Ascending aorta (tissue), 2 donors: Measurements from ENCODE around the gene KLHL40. TPM values are rescaled to one million over a fixed set of nuclear protein-coding genes. Genes with fewer than 3 reads are reported as not detected.

ENCODE experiments used
- DNase-seq, 2 donors: peaks; one replicate each; pipeline ENCODE4 v3.0.0-alpha.2; 2019; ENCODE audit warnings: low spot score in 2 of 2
- H3K27ac ChIP-seq, 2 donors: fragments of 200-600 bp; sonication (generic); one replicate each; pipeline ENCODE4 v1.5.1; 2016 to 2017; ENCODE audit warnings: mild to moderate bottlenecking in 1 of 2
- H3K27me3 ChIP-seq: fragments of 200-600 bp; sonication (generic); one replicate; pipeline ENCODE4 v1.5.1; 2017
- H3K36me3 ChIP-seq, 2 donors: fragments of 200-600 bp; sonication (generic); one replicate each; pipeline ENCODE4 v1.5.1; 2016
- H3K4me1 ChIP-seq, 2 donors: fragments of 200-600 bp; sonication (generic); one replicate each; pipeline ENCODE4 v1.5.1; 2016 to 2017; ENCODE audit warnings: mild to moderate bottlenecking in 1 of 2
- H3K4me3 ChIP-seq, 2 donors: fragments of 200-600 bp; sonication (generic); one replicate each; pipeline ENCODE4 v1.5.1; 2016 to 2017; ENCODE audit warnings: mild to moderate bottlenecking in 1 of 2
- H3K9me3 ChIP-seq, 2 donors: fragments of 200-600 bp; sonication (generic); one replicate each; pipeline ENCODE4 v1.5.1; 2016
- intact Hi-C: fragments of 100-400 bp; cut with DNase I; formaldehyde crosslinking; loops from one replicate; pipeline ENCODE4 v1.15.1; 2023
- total RNA-seq: library from RNA; depleted of rRNA; stranded (reverse); fragments of >200 nt; gene quantifications from one replicate; pipeline ENCODE4 v1.1.0, GENCODE V29; 2016
- TF ChIP-seq, protein P1 (sequence below), 3 experiments: fragments of 200-600 bp in 2 of 3; fragments of 450-650 bp in 1 of 3; sonication (generic) in 2 of 3; IDR thresholded peaks; one replicate each; pipeline ENCODE4 v1.5.1; 2016 to 2019; ENCODE audit warnings: antibody characterized with exemption in 3 of 3, mild to moderate bottlenecking in 1 of 3, moderate library complexity in 1 of 3

Gene KLHL40
- total RNA-seq, 1 donor from 2014 or later = not detected

DNA sequence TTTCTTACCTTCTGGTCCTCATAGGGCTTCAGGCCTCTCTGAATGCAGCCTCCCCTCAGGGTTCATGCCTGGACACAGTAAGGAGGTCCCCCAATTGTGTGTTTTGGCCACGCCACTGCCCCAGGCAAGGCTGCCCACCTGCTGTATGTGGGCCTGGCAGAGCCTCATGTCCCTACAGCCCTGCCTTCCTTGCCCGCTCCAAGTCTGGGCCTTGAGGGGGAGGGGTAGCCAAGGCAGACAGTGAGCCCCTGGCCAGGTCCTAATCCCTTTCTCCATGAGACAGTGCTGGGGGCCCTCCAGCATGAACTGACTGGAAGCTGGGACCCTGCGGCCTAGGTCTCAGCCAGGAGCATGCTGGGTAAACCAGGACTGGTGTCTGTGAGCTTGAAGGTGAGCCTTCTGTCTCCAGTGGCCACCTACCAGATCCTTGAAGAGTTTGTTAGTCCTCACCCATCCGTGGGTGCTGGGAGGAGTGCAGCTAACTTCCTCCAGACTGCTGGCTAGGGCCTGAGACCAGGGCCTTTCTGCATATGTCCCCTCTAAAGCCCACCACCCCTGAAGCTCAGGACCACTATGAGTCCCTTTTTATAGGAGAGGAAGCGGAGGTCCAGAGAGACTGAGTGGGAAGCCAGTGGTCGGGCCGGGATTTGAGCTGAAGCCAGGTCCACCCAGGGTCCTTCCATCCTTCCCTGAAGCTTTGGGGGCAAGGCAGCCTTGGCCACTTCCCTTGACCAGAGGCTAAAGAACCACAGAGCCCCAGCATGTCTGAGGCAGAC lies 23.1 kb upstream of the KLHL40 start:
- intact Hi-C loops = no loop called here
- DNase-seq = no peak
- Histone ChIP-seq H3K4me3 (no peak overlapping the region), H3K9me3 (no peaks in the 10 kb centered on the region), H3K4me1 (peaks cover 0 to 27% of the 10 kb centered on the region in 2 donors), H3K27ac (peak overlapping the region in 1 of 2 donors; percentile 13), H3K27me3 (no peaks in the 10 kb centered on the region), H3K36me3 (peaks cover 18 to 31% of the 10 kb centered on the region in 2 donors)
- TF ChIP-seq, protein P1, sequence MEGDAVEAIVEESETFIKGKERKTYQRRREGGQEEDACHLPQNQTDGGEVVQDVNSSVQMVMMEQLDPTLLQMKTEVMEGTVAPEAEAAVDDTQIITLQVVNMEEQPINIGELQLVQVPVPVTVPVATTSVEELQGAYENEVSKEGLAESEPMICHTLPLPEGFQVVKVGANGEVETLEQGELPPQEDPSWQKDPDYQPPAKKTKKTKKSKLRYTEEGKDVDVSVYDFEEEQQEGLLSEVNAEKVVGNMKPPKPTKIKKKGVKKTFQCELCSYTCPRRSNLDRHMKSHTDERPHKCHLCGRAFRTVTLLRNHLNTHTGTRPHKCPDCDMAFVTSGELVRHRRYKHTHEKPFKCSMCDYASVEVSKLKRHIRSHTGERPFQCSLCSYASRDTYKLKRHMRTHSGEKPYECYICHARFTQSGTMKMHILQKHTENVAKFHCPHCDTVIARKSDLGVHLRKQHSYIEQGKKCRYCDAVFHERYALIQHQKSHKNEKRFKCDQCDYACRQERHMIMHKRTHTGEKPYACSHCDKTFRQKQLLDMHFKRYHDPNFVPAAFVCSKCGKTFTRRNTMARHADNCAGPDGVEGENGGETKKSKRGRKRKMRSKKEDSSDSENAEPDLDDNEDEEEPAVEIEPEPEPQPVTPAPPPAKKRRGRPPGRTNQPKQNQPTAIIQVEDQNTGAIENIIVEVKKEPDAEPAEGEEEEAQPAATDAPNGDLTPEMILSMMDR (IDR thresholded peaks at IDR 0.05) = no peak

DNA sequence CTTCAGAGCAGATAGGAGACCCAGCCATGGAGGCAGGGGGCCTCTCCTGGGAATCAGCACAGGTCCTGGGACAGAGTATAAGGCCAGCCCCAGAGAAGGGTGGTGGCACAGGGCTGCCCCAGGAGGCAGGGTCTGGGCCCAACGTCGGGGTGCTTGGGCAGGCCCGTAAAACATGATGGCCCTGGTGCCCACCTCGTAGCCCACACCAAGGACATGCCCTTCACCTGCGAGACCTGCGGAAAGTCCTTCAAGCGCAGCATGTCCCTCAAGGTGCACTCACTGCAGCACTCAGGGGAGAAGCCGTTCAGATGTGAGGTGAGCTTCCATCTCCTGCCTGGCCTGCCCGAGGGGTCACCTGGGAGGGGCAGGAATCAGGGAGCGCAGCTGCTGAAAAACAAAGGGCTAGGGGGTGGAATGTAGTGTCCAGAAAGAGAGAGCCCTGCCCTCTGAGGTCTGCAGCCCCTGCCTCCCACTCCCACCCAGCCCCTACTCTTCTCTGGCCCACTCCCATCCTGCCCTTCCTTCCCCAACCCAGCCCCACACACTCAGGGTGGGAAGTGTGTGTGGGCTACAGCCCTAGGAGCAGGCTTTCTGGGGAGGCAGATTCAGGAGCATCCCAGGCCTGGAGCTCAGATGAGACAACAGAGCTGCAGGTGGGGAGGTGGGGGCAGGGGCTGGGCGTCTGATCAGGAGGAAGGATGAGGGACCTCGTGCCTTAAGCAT lies 22.4 kb upstream of the KLHL40 start:
- intact Hi-C loops = no loop called here
- TF ChIP-seq, protein P1 (IDR thresholded peaks at IDR 0.05) = no peak

DNA sequence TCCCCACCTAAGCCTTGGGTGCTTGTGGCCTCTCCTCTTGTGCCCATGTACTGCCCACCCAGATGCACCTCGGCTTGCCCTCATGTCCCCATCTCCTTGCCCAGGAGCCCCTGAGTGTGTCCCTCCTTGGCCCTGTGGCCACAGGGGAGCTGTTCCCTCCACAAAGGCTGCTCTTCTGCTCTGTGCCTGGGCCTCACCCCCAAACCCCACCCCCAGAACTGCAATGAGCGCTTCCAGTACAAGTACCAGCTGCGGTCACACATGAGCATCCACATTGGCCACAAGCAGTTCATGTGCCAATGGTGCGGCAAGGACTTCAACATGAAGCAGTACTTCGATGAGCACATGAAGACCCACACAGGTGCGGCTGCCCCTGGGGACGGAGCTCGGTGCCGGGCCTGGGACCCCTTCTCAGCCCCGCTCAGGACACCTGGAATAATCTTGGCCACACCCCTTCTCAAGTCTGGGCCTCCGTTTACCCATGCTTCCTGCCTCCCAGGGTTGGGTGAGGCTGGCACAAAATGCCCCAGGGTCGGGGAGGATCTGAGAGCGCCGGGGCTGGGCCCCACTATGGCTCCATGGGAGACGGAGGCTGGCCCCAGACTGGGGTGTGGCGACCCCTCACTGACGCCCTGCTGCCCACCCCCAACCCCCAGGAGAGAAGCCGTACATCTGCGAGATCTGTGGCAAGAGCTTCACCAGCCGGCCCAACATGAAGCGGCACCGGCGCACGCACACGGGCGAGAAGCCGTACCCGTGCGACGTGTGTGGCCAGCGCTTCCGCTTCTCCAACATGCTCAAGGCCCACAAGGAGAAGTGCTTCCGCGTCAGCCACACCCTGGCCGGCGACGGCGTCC lies 21.5 kb upstream of the KLHL40 start:
- intact Hi-C loops = no loop called here
- peak in 1 of 2 donors; percentile 60 for DNase-seq
- TF ChIP-seq, protein P1 (IDR thresholded peaks at IDR 0.05) = no peak
- Histone ChIP-seq H3K27me3 (no peaks in the 10 kb centered on the region), H3K4me3 (no peak overlapping the region), H3K36me3 (peaks cover 10 to 21% of the 10 kb centered on the region in 2 donors), H3K27ac (peak overlapping the region; percentile 3 to 77), H3K4me1 (peaks cover 0 to 26% of the 10 kb centered on the region in 2 donors), H3K9me3 (no peaks in the 10 kb centered on the region)

More for the DNA sequence above, 22.4 kb upstream of the KLHL40 start:
- peaks cover 18 to 29% of the 10 kb centered on the region in 2 donors for H3K36me3 ChIP-seq
- H3K27me3 ChIP-seq = no peaks in the 10 kb centered on the region
- H3K9me3 ChIP-seq = no peaks in the 10 kb centered on the region
- peaks cover 0 to 32% of the 10 kb centered on the region in 2 donors for H3K4me1 ChIP-seq
- no peak overlapping the region for H3K4me3 ChIP-seq
- peak in 1 of 2 donors; percentile 54 for DNase-seq
- H3K27ac ChIP-seq = no peak overlapping the region

DNA sequence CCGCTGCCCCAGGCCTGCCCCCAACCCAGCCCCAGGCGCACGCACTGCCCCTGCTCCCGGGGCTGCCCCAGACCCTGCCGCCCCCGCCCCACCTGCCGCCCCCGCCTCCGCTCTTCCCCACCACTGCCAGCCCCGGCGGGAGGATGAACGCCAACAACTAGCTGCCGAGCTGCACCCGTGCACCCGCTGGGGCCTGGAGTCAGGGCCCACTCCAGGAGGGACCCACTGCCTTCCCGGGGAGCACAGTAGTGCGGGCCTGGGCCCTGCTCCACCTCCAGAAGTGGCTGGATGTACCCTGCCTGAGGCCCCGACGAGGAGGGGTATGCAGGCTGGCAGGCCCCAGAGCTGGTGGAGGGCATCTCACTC lies 20.9 kb upstream of the KLHL40 start:
- intact Hi-C loops = no loop called here
- H3K4me3 ChIP-seq = no peak overlapping the region
- H3K36me3 ChIP-seq = peaks cover 8 to 14% of the 10 kb centered on the region in 2 donors
- peak in 1 of 2 donors; percentile 62 for DNase-seq
- TF ChIP-seq, protein P1 (IDR thresholded peaks at IDR 0.05) = no peak
- peak overlapping the region; percentile 77 to 88 for H3K27ac ChIP-seq
- no peaks in the 10 kb centered on the region for H3K27me3 ChIP-seq
- peaks cover 0 to 26% of the 10 kb centered on the region in 2 donors for H3K4me1 ChIP-seq
- H3K9me3 ChIP-seq = no peaks in the 10 kb centered on the region
